Measurements from ENCODE around the gene FRMD1.

Gene FRMD1

GRCh38 chr6:168053957-168054471 lies 25.0 kb downstream of the FRMD1 start:
- DNase-seq, result no peak

- DNase-seq, result no peak
These were observed 25.7 kb downstream of the FRMD1 start for GRCh38 chr6:168053086-168053956.

DNA sequence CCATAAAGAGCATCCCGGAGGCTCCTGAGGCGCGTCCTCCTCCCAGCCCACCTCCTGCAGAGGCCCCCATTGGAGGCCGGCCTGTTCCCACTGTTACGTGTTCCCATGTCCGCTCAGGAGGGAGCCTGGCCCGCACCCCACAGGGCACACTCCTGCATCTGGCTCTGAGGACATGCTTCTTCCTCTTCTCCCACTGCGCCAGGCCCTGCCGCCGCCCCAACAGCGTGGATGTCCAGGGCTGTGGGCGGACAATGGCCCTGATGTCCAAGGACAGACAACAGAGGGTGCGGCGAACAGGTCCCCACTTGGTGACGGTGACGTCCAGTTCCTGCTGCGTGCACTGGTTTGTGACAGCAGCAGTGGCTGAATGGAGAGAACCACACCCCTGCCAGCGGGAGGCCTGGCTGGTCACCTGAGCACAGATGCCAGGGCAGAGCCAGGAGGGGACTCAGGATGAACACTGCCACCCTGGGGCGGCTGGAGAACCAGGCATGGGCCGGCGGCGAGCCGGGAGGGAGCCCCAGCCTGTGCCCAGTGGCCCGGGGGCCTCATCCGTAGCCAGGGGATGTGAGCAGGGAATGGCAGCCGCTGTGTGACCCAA lies 26.6 kb downstream of the FRMD1 start:
- no peak for DNase-seq

DNA sequence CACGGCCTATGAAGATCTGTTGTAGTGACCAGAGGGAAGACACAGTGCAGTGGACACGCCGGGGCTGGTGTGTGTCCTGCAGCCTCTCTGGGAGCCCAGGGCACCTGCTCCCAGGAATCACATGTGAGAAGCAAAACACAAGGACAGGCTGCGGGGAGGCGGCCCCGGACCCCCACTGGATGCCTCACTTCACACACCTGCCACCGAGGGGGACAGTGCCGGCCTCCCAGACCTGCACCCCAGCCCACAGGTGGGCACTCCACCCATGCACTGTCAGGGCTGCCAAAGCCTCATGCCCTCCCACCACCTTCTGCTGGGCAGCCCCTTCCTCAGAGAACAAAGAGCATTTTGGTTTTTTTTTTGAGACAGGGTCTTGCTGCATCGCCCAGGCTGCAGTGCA lies 27.4 kb downstream of the FRMD1 start:
- no peak for DNase-seq

DNA sequence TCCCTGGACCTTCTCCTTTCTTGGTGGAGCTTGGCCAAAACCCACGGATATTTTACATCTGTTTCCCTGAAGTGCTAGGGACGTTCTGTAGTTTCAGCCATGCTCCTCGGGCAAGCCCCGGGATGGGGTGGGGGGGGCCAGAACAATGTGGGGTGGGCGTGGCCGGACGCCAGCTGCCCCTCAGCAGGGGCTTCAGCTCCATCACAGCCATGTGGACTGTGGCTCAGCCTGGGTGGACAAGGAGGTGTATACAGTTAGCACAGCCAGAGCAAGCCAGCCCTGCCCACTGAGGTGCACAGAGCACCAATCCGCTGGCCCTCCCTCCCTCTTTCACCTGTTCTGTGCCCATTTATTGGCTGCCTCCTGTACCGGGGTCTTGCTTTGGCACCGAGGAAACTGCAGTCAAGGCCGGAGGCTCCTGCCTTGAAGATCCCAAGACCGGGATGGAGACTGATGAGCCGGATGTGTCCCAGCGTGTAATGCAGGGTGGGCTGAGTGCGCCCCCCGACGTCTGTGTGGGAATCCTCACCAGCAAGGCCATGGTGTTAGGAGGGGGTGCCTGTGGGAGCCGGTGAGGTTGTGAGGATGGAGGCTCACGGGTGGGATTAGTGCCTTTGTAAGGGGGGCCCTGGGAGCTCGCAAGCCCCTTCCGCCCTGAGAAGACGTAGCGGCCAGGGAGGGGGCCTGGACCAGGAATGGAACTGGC lies 28.0 kb downstream of the FRMD1 start:
- DNase-seq, result peak; percentile 31

- DNase-seq, result no peak
These were observed 28.7 kb downstream of the FRMD1 start for GRCh38 chr6:168050225-168050880.

DNA sequence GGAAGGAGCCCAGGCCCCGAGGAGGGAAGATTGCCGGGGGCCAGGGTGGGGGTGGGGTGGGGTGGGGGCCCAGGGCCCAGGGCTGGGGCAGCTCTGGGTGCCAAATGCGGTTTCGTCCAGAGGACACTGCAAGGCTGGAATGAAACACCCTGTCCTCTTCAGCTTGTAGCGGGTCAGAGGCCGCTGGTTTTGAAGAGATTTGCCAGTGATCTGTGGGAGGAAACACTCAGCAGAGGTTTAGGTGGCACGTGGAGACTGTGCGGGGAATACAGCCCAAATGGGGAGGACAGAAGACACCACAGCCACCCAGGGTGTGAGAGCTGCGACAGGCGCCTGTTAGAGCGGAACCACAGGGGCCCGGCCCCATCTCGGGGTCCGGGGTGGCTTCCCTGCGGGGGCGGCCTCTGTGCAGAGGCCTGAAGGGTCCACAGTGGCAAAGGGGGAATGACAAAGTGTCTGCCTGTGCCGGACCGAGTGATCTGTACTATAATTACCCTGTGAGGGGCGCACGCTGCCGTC lies 29.2 kb downstream of the FRMD1 start:
- no peak for DNase-seq

DNA sequence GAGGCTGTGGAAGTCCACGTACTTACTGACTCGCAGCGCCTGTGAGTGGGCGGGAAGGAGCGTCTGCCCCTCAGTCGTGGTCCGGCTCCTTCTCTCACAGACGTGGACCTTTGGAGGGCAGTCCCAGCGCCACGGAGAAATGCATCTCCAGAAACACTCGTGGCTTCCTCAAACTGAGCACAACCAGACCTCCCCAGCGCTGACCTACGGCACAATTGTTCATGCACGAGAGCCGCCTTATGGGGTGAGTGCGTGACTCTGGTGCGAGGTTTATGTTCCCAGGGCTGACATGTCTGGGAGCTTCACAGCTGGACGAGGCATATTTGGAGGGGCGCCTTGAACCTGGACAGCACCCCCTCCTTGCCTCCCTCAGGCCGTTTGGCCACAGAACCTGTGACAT lies 29.7 kb downstream of the FRMD1 start:
- no peak for DNase-seq

DNA sequence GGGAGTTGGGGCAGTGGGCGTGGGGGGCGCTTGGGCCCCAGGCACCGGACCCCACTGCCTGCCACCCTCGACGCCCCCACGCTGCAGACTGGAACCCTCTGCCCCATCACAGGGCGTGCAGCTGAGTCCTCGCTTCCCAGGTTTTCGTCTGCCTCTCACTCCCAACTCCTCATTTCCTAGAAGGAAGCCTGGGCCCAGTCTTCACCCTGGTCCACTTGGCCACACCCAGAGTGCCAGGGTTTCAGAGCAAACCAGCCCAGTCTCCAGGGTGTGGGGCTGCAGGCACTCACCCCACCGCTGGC lies 30.3 kb downstream of the FRMD1 start:
- DNase-seq, result no peak

DNA sequence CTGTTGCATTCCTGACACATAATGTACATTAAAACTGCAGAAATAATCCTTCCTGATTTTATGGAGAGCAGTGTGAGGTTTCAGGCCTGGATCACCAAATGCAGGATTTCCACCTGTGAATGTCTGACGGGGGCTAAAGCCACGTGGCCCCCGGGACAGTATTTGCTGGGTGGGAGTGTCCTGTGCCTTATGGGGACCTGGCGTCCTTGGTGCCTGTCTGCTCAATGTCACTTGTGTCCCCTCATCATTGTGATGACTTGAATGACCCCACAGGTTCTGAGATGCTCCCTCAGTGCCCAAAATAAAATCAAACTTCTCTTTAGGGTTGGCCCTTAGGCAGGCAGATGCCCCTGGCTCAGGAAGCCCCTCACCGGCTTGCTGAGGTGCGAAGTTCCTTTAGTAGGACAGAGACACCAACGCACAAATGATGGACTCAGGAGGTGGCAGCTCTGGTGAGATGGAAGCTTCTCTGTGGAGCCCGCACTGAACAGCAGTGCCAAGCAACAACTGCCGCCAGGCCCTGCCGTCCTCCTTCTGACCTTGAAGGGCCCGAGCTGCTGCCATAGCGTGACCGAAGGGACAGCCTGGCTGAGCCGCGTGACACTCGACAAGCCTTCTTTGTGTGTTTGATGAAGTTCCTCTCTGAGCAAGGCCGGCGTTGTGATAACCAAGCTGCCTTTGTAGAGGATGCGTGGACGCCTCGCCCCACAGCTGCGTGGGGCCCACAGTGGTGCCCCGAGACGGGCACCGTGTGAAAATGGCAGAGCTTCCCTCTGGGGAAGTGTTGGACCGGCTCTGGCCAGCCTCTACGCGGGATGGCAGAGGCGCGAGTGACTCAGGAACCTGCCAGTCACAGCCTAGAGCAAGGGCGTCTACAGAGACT lies 30.9 kb downstream of the FRMD1 start:
- no peak for DNase-seq

GRCh38 chr6:168046696-168047095 lies 32.3 kb downstream of the FRMD1 start:
- no peak for DNase-seq

DNA sequence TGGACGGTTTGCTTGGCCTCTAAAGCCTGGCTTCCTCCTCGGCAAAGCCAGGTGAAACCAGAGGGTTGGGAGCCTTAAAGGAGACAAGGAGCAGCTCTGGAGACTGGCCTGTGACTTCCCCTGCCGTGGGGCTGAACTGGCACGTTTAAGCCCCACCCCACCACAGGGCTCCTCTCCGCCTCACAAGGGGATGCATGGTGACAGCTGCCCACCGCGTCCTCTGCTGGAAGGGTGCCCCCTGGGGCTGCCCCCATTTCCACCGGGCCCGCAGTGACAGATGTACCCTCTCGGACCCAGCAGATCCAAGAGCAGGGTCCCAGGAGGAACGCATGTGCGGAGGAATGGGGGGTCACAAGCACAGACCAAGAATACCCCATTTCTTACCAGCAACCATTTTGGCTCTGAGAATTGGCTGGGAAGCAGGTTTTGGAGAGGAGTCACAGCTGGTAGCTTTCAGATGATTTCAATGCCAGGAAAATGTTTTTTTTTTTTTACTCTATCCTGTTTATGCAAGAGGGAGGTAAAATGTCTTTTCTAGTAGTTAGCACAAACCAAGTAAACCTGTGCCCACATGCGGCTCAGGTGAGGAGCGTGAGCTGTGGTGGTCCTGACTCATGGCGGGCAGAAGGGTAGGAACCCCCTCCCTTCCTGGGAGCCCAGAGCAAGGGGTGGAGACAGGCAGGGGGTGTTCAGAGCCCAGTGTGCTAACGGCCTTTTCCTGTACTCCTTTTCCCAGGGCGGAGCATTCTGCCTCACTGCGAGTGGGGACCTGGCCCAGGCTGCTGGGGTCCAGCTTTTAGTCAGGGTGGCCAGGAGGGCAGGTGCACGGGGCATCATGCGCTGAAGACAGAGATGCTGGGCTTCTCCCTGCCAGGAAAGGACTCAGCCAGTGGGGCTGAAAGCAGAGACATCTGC lies 33.0 kb downstream of the FRMD1 start:
- DNase-seq, result no peak

GRCh38 chr6:168045141-168045691 lies 33.8 kb downstream of the FRMD1 start:
- DNase-seq, result no peak

GRCh38 chr6:168044521-168045130 lies 34.4 kb downstream of the FRMD1 start:
- DNase-seq, result no peak

DNA sequence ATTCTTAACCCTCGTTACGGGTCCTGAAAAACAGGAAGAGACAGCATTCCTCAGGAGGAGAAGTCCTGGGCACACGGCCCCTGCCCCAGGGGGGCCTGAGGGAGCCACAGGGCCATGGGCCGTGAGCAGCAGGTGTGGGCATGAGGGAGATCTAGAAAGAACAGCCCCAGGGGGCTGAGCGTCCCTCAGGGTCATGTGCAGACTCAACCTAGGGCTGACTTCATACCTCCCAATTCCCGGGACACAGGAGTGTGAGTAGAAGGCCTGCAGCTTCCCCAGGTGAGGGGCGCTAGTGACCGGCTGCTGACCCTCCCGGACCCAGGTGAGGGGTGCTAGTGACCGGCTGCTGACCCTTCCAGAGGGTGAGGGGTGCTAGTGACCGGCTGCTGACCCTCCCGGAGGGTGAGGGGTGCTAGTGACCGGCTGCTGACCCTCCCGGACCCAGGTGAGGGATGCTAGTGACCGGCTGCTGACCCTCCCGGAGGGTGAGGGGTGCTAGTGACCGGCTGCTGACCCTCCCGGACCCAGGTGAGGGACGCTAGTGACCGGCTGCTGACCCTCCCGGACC lies 35.1 kb downstream of the FRMD1 start:
- no peak for DNase-seq

DNA sequence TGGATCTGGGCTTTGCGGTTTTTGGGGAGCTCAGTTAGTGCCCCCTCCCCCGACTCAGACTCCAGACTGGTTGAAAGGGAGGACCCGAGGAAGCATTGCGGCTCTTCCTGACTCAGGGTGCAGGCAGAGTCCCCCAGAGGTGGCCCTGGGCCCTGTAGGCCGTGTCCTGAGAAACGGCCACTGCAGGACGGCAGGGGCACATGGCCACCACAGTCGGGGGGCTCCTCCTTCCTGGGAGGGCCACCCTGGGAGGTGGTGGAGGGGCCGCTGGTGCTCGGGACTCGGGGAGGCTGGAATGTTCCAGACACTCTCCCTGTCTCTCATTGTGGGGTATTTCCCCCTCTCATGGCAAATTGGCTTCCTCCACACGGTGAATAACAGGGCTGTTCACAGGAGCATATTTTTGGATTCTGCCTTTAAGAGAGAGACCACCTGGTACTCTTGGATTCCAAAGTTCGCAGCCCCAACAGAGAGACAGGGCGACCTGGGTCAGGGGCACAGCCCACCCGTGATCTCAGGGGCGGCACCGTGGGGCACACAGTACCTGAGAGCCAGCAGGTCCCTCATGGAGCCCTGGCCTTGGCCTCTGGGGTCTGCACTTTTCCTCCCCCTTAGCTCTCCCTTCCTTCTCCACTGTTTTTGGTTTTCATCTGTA lies 35.7 kb downstream of the FRMD1 start:
- no peak for DNase-seq

DNA sequence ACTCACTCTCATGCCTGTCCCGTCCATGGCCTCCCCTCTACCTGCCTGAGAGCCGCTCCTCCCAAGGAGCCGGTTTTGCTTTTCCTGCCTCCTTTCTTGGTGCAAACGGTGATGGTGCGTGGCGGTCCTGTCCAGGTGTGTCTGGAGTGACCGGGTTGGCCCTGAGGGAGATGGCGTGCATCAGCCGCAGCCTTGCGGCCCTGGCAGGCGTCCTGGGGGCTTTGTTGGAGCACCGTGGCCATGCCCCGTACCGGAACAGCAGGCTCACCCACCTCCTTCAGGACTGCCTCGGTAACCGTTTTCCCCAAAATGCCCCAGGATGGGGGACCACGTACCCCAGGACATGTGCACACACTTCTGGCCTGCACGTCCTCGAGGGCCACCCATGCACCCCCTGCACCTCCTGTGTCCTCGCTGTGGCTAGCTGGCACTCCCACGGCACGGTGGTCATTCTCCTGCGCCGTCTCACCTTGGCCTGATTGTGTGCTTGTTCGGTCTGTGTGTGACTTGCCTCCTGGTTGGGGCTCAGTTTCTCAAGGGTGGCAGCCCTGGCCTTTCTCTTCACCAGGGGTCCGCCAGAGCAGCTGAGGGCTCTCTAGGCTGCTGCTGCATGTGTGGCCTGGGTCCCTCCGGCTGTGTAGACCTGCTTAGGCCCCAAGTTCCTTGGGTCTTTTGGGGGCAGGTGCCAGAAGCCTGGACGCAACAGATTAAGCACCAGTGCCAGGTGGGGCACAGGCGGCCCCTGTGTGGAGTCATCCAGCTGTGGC lies 36.4 kb downstream of the FRMD1 start:
- DNase-seq, result no peak

DNA sequence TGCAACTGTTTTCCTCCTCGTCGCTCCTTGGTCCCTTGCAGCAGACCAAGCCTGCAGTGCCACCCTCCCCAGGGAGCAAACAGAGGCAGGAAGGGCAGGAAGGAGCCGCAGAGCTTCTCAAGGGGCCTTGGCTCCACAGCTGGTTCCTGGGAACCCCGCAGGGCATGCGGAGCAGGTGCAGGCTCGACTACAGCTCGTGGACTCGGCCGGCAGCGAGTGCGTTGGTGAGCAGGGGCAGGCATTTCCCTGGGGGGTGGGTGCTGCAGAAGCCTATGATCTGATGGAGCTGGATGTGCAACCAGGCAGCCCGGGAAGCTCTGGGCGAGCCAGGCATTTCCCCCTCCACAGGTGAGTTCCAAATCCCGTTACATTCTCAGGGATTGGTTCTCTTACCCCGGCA lies 37.1 kb downstream of the FRMD1 start:
- DNase-seq, result no peak
